Left lung (tissue), 10 donors: ENCODE data around the gene CORIN. TPM values are rescaled to one million over a fixed set of nuclear protein-coding genes. Genes with fewer than 3 reads are reported as not detected.

Source experiments
- ATAC-seq: fragments of 200-7000 bp; cut with Tn5 transposase; one replicate; pipeline ENCODE4 v1.9.1; 2020; ENCODE audit warnings: moderate library complexity
- DNase-seq, 4 donors: peaks; one replicate each; pipeline ENCODE4 v3.0.0-alpha.2; 2013 to 2020
- H3K27ac ChIP-seq, 2 donors: fragments of 200-600 bp; sonication (generic) in 1 of 2; one replicate each; pipeline versions ENCODE4 v1.5.0 to v1.8.0; 2020 to 2021
- H3K27me3 ChIP-seq, 2 donors: fragments of 200-600 bp; sonication (generic) in 1 of 2; one replicate each; pipeline versions ENCODE4 v1.5.0 to v1.8.0; 2020 to 2021
- H3K36me3 ChIP-seq, 2 donors: fragments of 200-600 bp; sonication (generic) in 1 of 2; one replicate each; pipeline versions ENCODE4 v1.5.0 to v1.8.0; 2020 to 2021
- H3K4me1 ChIP-seq, 2 donors: fragments of 200-600 bp; one replicate each; pipeline ENCODE4 v1.8.0; 2021
- H3K4me3 ChIP-seq, 2 donors: fragments of 200-600 bp; sonication (generic) in 1 of 2; one replicate each; pipeline versions ENCODE4 v1.5.0 to v1.8.0; 2020 to 2021; ENCODE audit warnings: mild to moderate bottlenecking in 1 of 2
- H3K9me3 ChIP-seq, 2 donors: fragments of 200-600 bp; sonication (generic) in 1 of 2; one replicate each; pipeline versions ENCODE4 v1.5.0 to v1.8.0; 2020 to 2021
- intact Hi-C, 2 donors: fragments of 100-400 bp; cut with DNase I; formaldehyde crosslinking; loops; one replicate each; pipeline versions ENCODE4 v1.11.2 to v1.14.2; 2022
- polyA plus RNA-seq, 6 donors: library from polyadenylated mRNA; unstranded; fragments of 120-200 nt; gene quantifications; one replicate each; pipeline ENCODE4 v1.2.1, GENCODE V29; 2013; ENCODE audit not compliant: insufficient read length in 6 of 6
- total RNA-seq, 2 donors: library from RNA; stranded (reverse); fragmentation: NEBNext Ultra II Directional; extraction: Animal tissue kit (Norgen Biotek cat#: 25700); gene quantifications; one replicate each; pipeline ENCODE4 v1.2.1, GENCODE V29; 2021
- TF ChIP-seq, protein P1 (sequence below), 2 donors: fragments of 200-600 bp; sonication (generic) in 1 of 2; IDR thresholded peaks; one replicate each; pipeline versions ENCODE4 v1.5.0 to v1.8.0; 2021; ENCODE audit warnings: antibody characterized with exemption in 2 of 2
- donor health status: DM: no; HTN: yes; CAD: no.
- donor health status: DM: no; HTN: no; CAD: no.

The CORIN gene
- total and polyA plus RNA-seq, 8 donors: 1.4 to 6.3 (median 3.3) TPM

DNA sequence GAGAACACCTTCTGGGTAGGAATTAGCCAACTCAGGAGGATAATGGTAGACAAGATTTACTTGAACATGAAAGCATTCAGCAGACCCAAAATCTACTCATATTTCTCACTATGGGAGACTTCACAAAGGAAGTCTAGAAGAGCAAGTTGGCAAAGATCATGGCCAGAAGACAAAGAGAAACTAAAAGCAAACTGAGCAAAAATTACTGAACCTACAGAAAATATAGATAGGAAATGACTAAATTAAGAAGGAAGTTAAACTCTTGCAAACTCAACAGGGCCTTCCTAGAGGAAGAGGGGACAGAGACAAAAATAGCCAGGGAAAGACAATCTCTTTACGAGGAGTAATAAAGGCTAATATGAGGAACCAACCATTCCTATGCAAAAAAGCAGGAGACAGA, 18.7 kb downstream of the CORIN start:
- Histone ChIP-seq H3K27me3 (no peaks in the 10 kb centered on the region), H3K4me1 (peaks cover 0 to 8% of the 10 kb centered on the region in 2 donors), H3K4me3 (no peak overlapping the region), H3K36me3 (no peaks in the 10 kb centered on the region), H3K9me3 (no peaks in the 10 kb centered on the region), H3K27ac (no peak overlapping the region)
- ATAC-seq (no peak), DNase-seq (no peak)
- TF ChIP-seq, protein P1, sequence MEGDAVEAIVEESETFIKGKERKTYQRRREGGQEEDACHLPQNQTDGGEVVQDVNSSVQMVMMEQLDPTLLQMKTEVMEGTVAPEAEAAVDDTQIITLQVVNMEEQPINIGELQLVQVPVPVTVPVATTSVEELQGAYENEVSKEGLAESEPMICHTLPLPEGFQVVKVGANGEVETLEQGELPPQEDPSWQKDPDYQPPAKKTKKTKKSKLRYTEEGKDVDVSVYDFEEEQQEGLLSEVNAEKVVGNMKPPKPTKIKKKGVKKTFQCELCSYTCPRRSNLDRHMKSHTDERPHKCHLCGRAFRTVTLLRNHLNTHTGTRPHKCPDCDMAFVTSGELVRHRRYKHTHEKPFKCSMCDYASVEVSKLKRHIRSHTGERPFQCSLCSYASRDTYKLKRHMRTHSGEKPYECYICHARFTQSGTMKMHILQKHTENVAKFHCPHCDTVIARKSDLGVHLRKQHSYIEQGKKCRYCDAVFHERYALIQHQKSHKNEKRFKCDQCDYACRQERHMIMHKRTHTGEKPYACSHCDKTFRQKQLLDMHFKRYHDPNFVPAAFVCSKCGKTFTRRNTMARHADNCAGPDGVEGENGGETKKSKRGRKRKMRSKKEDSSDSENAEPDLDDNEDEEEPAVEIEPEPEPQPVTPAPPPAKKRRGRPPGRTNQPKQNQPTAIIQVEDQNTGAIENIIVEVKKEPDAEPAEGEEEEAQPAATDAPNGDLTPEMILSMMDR (IDR thresholded peaks at IDR 0.05): no peak
- intact Hi-C loops: no loop called here

DNA sequence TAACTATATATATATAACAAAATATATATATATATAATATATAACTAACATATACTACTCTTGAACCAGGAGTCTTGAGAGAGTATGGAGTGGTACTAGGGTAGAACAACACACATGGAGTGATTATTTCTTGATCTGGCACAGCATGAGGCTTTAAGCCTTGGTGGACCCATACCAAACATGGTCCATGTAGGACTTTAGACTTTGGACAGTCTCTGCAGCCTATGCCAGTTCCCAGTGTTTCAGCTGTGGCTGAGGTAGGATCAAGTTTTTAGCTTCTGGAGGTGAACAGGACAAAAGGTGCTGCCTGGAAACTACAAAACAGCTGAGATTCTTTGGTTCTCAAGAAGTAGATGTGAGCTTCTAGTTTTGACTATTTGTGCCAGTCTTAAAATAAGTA, 20.6 kb downstream of the CORIN start:
- TF ChIP-seq, protein P1 (IDR thresholded peaks at IDR 0.05): no peak
- Histone ChIP-seq H3K4me3 (no peak overlapping the region), H3K4me1 (peaks cover 0 to 8% of the 10 kb centered on the region in 2 donors), H3K9me3 (no peaks in the 10 kb centered on the region), H3K27ac (no peak overlapping the region), H3K27me3 (no peaks in the 10 kb centered on the region), H3K36me3 (no peaks in the 10 kb centered on the region)
- ATAC-seq (no peak), DNase-seq (no peak)
- intact Hi-C loops: no loop called here

DNA sequence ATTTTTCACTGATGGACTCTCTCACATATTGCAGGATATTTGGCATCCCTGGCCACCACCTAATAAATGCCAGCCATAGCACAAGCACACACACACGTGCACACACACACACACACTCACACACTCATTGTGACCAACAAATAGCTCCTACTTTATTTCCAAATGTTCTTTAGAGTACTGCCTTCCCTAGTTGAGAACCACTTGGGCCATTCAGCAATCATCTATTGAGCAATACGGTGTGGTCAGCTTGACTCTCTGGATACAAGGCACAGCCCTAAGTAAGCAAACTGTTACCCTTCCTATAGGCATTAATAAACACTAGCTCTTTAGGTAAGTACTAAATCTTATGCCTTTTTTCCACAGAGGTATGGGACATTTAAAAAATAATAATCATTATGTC, 21.1 kb downstream of the CORIN start:
- Histone ChIP-seq H3K4me1 (peaks cover 0 to 8% of the 10 kb centered on the region in 2 donors), H3K27ac (no peak overlapping the region), H3K4me3 (no peak overlapping the region), H3K36me3 (no peaks in the 10 kb centered on the region), H3K9me3 (no peaks in the 10 kb centered on the region), H3K27me3 (no peaks in the 10 kb centered on the region)
- intact Hi-C loops: no loop called here
- ATAC-seq: peak; percentile 83
- TF ChIP-seq, protein P1 (IDR thresholded peaks at IDR 0.05): no peak
- DNase-seq: no peak

DNA sequence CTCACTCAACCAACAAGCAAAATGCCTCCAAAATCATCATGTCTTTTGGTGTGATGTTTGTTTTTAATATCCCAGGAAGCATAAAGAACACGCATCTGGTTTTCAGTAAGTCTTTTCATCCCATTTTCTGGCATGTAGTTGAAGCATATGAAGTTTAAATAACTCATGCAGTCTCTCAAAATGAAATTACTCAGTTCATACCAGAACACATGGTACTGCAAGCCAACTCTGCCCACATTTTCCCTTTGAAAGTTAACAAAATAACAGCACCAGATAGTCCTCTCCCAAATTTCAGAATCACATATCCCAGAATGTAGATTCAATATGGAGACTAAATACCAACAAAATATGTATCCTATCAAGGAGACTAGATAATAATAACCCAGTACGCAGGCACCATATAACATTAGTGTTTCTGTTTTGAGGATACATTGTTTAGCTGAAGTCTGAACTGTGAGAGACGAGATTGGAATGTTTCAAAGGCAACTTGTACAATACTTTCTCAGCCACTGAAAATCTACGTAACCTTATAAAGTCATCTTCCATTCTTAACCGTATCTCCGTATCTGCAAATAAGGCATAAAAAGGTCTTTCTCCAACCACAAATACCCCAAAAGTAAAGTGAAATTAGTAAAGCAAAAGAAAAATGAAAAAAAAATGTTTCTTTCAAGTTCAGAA, 23.1 kb downstream of the CORIN start:
- Histone ChIP-seq H3K9me3 (no peaks in the 10 kb centered on the region), H3K4me1 (peaks cover 0 to 4% of the 10 kb centered on the region in 2 donors), H3K36me3 (no peaks in the 10 kb centered on the region), H3K27ac (no peak overlapping the region), H3K4me3 (no peak overlapping the region), H3K27me3 (no peaks in the 10 kb centered on the region)
- intact Hi-C loops: no loop called here
- no peak for ATAC-seq
- no peak for DNase-seq
- TF ChIP-seq, protein P1 (IDR thresholded peaks at IDR 0.05): no peak

DNA sequence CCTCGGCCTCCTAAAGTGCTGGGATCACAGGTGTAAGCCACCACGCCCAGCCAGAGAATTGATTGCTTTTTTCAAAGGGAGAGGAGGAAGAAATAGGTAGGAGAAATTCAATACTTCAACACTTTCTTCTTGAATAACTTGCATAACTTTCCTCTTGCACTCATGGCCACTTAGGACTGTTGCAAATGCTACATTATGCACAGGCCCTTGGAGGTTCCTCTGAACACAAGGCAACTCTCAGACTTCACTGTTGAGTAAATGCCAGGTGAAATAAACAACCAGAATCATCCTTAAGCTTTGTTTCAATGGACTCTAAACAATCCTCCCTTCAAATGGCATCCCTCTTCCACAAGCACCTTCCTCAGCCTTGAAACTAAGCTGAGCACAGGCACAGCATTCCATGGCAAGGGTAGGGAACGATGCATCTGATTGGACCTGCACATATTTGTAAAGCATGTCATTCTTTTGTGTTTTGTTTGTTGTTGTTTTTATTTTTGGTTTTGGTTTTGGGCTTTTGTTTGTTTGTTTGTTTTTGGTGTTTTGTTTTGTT, 28.1 kb downstream of the CORIN start:
- H3K36me3 ChIP-seq: no peaks in the 10 kb centered on the region
- ATAC-seq: peak; percentile 79
- TF ChIP-seq, protein P1 (IDR thresholded peaks at IDR 0.05): no peak
- H3K4me3 ChIP-seq: no peak overlapping the region
- H3K27ac ChIP-seq: no peak overlapping the region
- no peaks in the 10 kb centered on the region for H3K4me1 ChIP-seq
- DNase-seq: no peak
- intact Hi-C loops: no loop called here
- H3K9me3 ChIP-seq: no peaks in the 10 kb centered on the region
- no peaks in the 10 kb centered on the region for H3K27me3 ChIP-seq
